CD14-positive monocyte (primary cell): ENCODE results near the gene DUSP16. TPM values are rescaled to one million over a fixed set of nuclear protein-coding genes. Genes with fewer than 3 reads are reported as not detected.

Source experiments
- DNase-seq, 3 donors: peaks; one replicate each; pipeline ENCODE4 v3.0.0-alpha.2; 2011 to 2022
- H2AFZ ChIP-seq: 2 replicates; pipeline ENCODE4 v1.6.0; 2012; ENCODE audit warnings: mild to moderate bottlenecking, low read depth, low read length, inconsistent platforms; ENCODE audit not compliant: insufficient read depth, poor library complexity, severe bottlenecking
- H3K27ac ChIP-seq, 2 donors: 1 replicate in 1 of 2; 2 replicates in 1 of 2; pipeline ENCODE4 v1.5.1; 2012 to 2013; ENCODE audit warnings: low read length in 2 of 2, control low read depth in 1 of 2, inconsistent platforms in 1 of 2, low read depth in 1 of 2, mild to moderate bottlenecking in 1 of 2
- H3K27me3 ChIP-seq, 2 donors: one replicate each; pipeline versions ENCODE4 v1.6.0 to v1.6.1; 2011 to 2013; ENCODE audit warnings: low read length in 2 of 2; ENCODE audit not compliant: control insufficient read depth in 2 of 2, insufficient read depth in 2 of 2
- H3K36me3 ChIP-seq, 2 donors: replicated peaks in 1 of 2; 1 replicate in 1 of 2; 2 replicates in 1 of 2; pipeline versions ENCODE4 v1.5.1 to v1.6.1; 2012 to 2013; ENCODE audit warnings: low read length in 2 of 2, control low read depth in 1 of 2, inconsistent platforms in 1 of 2, mild to moderate bottlenecking in 1 of 2; ENCODE audit not compliant: insufficient read depth in 2 of 2, control insufficient read depth in 1 of 2
- H3K4me1 ChIP-seq, 2 donors: 1 replicate in 1 of 2; 2 replicates in 1 of 2; pipeline versions ENCODE4 v1.5.1 to v1.6.1; 2012 to 2013; ENCODE audit warnings: low read length in 2 of 2, control low read depth in 1 of 2, inconsistent platforms in 1 of 2, mild to moderate bottlenecking in 1 of 2, moderate library complexity in 1 of 2; ENCODE audit not compliant: insufficient read depth in 2 of 2, control insufficient read depth in 1 of 2
- H3K4me2 ChIP-seq: replicated peaks from 2 replicates; pipeline ENCODE3; 2012; ENCODE audit warnings: low read length, moderate library complexity, mild to moderate bottlenecking; ENCODE audit not compliant: poor library complexity, severe bottlenecking; ENCODE audit errors: extremely low read depth
- H3K4me3 ChIP-seq, 3 experiments: fragments of 200-600 bp in 1 of 3; sonication (generic) in 1 of 3; replicated peaks in 1 of 3; 1 replicate in 2 of 3; 2 replicates in 1 of 3; pipeline ENCODE4 v1.5.1; 2011 to 2013; ENCODE audit warnings: low read length in 3 of 3, mild to moderate bottlenecking in 3 of 3, control low read depth in 2 of 3, low read depth in 2 of 3, inconsistent platforms in 1 of 3, moderate library complexity in 1 of 3
- H3K79me2 ChIP-seq: 2 replicates; pipeline ENCODE4 v1.6.0; 2012; ENCODE audit warnings: mild to moderate bottlenecking, control low read depth, inconsistent platforms, low read length, moderate library complexity; ENCODE audit not compliant: insufficient read depth
- H3K9ac ChIP-seq: 2 replicates; pipeline ENCODE4 v1.6.0; 2017; ENCODE audit warnings: low read length, mild to moderate bottlenecking; ENCODE audit not compliant: insufficient read depth, poor library complexity, severe bottlenecking
- H3K9me3 ChIP-seq, 2 donors: replicated peaks in 1 of 2; 1 replicate in 1 of 2; 2 replicates in 1 of 2; pipeline versions ENCODE4 v1.5.1 to v1.6.1; 2012 to 2013; ENCODE audit warnings: low read length in 2 of 2, control low read depth in 1 of 2; ENCODE audit not compliant: control insufficient read depth in 1 of 2, insufficient read depth in 1 of 2
- H4K20me1 ChIP-seq: 2 replicates; pipeline ENCODE4 v1.6.0; 2012; ENCODE audit warnings: mild to moderate bottlenecking, low read length, control low read depth, moderate library complexity; ENCODE audit not compliant: insufficient read depth
- H3K27ac Mint-ChIP-seq, 7 donors: one replicate each; pipeline ENCODE4 v1.8.0; 2020; ENCODE audit warnings: mild to moderate bottlenecking in 7 of 7, mixed read lengths in 7 of 7, moderate library complexity in 6 of 7, inconsistent platforms in 2 of 7
- H3K27me3 Mint-ChIP-seq, 3 donors: one replicate each; pipeline ENCODE4 v1.8.0; 2021 to 2022; ENCODE audit warnings: low read depth in 3 of 3, mild to moderate bottlenecking in 3 of 3, mixed read lengths in 3 of 3, moderate library complexity in 3 of 3, inconsistent platforms in 1 of 3
- H3K36me3 Mint-ChIP-seq, 2 donors: one replicate each; pipeline ENCODE4 v1.8.0; 2020; ENCODE audit warnings: mixed read lengths in 2 of 2, inconsistent platforms in 1 of 2, mild to moderate bottlenecking in 1 of 2
- H3K4me1 Mint-ChIP-seq: one replicate; pipeline ENCODE4 v1.8.0; 2020; ENCODE audit warnings: mild to moderate bottlenecking, mixed read lengths
- H3K4me3 Mint-ChIP-seq, 2 donors: one replicate each; pipeline ENCODE4 v1.8.0; 2020; ENCODE audit warnings: mild to moderate bottlenecking in 2 of 2, mixed read lengths in 2 of 2, moderate library complexity in 1 of 2
- H3K9me3 Mint-ChIP-seq, 7 donors: one replicate each; pipeline ENCODE4 v1.8.0; 2020 to 2022; ENCODE audit warnings: mixed read lengths in 7 of 7, mild to moderate bottlenecking in 6 of 7, moderate library complexity in 6 of 7, inconsistent platforms in 2 of 7
- WGBS: methylation state at CpG from one replicate; pipeline ENCODE4 v1.1.5; 2013; ENCODE audit warnings: missing lambda C conversion rate; ENCODE audit not compliant: insufficient coverage; 5-methylcytosine and 5-hydroxymethylcytosine counted together
- intact Hi-C, 2 donors: fragments of 100-400 bp; cut with micrococcal nuclease; formaldehyde crosslinking; loops; one replicate each; pipeline versions ENCODE4 v1.15.0 to v1.15.1; 2023
- polyA plus RNA-seq, 3 donors: library from polyadenylated mRNA; depleted of rRNA in 1 of 3; unstranded in 2 of 3; stranded (reverse) in 1 of 3; fragments of 300-500 nt in 2 of 3; fragments of >200 nt in 1 of 3; fragmentation: Illumina TruSeq in 2 of 3; gene quantifications; 1 replicate in 2 of 3; 2 replicates in 1 of 3; pipeline ENCODE4 v1.2.3, GENCODE V29; 2012 to 2021
- TF ChIP-seq, protein P1 (sequence below): fragments of 200-600 bp; IDR thresholded peaks from one replicate; pipeline ENCODE4 v1.8.0; 2022; ENCODE audit warnings: antibody characterized with exemption, mild to moderate bottlenecking

DUSP16 gene
- polyA plus RNA-seq, 3 donors, result 0.04 to 0.46 (median 0.27) TPM

DNA sequence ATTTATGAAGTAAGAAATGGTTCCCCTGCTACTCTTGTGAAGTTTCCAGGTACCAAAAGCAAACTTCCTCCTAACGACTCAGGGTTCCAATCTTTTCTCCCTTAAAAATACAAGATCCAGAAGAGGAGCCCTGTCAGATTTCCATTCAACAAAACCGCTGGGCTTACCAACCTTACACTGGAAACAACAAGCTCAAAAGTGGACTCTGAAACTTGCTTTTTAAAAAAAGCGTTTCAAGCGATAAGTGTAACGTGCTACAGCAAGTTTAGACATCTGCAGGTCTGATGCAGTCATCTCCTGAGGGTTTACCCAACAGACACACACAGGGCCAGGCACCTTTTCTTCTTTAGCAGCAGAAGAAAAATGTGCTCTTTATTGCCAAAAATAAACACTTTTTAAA is 42.1 kb upstream of the DUSP16 start:
- Histone ChIP-seq H3K4me1 (peaks cover 25 to 36% of the 10 kb centered on the region in 2 donors), H3K36me3 (no peaks in the 10 kb centered on the region), H4K20me1 (no peaks in the 10 kb centered on the region), H3K27me3 (no peaks in the 10 kb centered on the region), H3K9ac (no peak overlapping the region), H3K9me3 (no peaks in the 10 kb centered on the region), H2AFZ (no peak overlapping the region), H3K4me3 (no peak overlapping the region), H3K4me2 (no peak overlapping the region), H3K79me2 (no peaks in the 10 kb centered on the region), H3K27ac (no peak overlapping the region)
- Mint-ChIP-seq H3K9me3 (no peaks in the 10 kb centered on the region), H3K4me1 (peaks cover 33% of the 10 kb centered on the region), H3K27me3 (peaks cover 0 to 2% (median 2%) of the 10 kb centered on the region in 3 donors), H3K27ac (no peak overlapping the region), H3K36me3 (no peaks in the 10 kb centered on the region), H3K4me3 (no peak overlapping the region)
- TF ChIP-seq, protein P1, sequence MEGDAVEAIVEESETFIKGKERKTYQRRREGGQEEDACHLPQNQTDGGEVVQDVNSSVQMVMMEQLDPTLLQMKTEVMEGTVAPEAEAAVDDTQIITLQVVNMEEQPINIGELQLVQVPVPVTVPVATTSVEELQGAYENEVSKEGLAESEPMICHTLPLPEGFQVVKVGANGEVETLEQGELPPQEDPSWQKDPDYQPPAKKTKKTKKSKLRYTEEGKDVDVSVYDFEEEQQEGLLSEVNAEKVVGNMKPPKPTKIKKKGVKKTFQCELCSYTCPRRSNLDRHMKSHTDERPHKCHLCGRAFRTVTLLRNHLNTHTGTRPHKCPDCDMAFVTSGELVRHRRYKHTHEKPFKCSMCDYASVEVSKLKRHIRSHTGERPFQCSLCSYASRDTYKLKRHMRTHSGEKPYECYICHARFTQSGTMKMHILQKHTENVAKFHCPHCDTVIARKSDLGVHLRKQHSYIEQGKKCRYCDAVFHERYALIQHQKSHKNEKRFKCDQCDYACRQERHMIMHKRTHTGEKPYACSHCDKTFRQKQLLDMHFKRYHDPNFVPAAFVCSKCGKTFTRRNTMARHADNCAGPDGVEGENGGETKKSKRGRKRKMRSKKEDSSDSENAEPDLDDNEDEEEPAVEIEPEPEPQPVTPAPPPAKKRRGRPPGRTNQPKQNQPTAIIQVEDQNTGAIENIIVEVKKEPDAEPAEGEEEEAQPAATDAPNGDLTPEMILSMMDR, result no peak
- intact Hi-C loops, result no loop called here
- WGBS, result 80% methylated on average over 5 of the region's 5 CpGs
- no peak for DNase-seq

DNA sequence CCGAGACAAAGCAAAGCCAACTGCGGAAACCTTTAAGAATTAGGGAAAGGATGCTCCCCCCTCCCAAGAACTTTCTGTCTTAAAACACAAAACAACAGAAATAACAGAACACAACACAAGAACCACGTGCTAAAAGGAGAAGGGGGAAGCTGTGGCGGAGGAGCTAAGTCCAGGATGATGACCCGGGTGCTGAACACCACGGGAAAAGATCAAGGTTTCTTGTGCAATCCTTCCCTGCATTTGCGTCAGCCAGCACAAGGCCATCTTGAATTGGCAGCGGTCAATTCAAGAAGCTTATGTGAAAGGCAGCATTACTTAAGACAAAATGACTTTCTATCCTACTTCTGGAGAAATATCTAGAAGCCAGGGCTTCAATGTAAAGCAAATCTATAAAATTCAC is 38.0 kb upstream of the DUSP16 start:
- intact Hi-C loops, result no loop called here
- H3K4me3 Mint-ChIP-seq, result no peak overlapping the region
- peak; percentile 64 to 80 (median 67) for DNase-seq
- peaks cover 15% of the 10 kb centered on the region for H3K4me1 Mint-ChIP-seq
- H3K4me2 ChIP-seq, result no peak overlapping the region
- H3K9me3 ChIP-seq, result no peaks in the 10 kb centered on the region
- no peak overlapping the region for H3K9ac ChIP-seq
- 3% methylated on average over 6 of the region's 8 CpGs for WGBS
- no peaks in the 10 kb centered on the region for H3K36me3 ChIP-seq
- H3K9me3 Mint-ChIP-seq, result peaks cover 0 to 3% (median 0%) of the 10 kb centered on the region in 7 donors
- no peak overlapping the region for H3K4me3 ChIP-seq
- H3K27ac Mint-ChIP-seq, result peak overlapping the region in 5 of 7 donors; percentile 1 to 73 (median 32)
- no peaks in the 10 kb centered on the region for H3K79me2 ChIP-seq
- TF ChIP-seq, protein P1, result no peak
- H3K4me1 ChIP-seq, result peaks cover 7 to 17% of the 10 kb centered on the region in 2 donors
- no peak overlapping the region for H3K27ac ChIP-seq
- H4K20me1 ChIP-seq, result no peaks in the 10 kb centered on the region
- no peaks in the 10 kb centered on the region for H3K27me3 ChIP-seq
- no peaks in the 10 kb centered on the region for H3K36me3 Mint-ChIP-seq
- H2AFZ ChIP-seq, result peak overlapping the region; percentile 44
- peaks cover 2 to 3% (median 2%) of the 10 kb centered on the region in 3 donors for H3K27me3 Mint-ChIP-seq
